DMS79 (cell line): ENCODE measurements around the gene CLEC7A.

Experiments used
- DNase-seq: peaks from one replicate; lab custom pipeline; 2025; lab: John Stamatoyannopoulos, UW

The CLEC7A gene

GRCh38 chr12:10094646-10095395 is 35.2 kb downstream of the CLEC7A start:
- DNase-seq: no peak

- no peak for DNase-seq
These were observed 40.8 kb downstream of the CLEC7A start for GRCh38 chr12:10088955-10089900.

GRCh38 chr12:10088031-10088430 is 42.0 kb downstream of the CLEC7A start:
- no peak for DNase-seq

GRCh38 chr12:10086387-10086786 is 43.6 kb downstream of the CLEC7A start:
- DNase-seq: no peak

GRCh38 chr12:10084733-10085132 is 45.3 kb downstream of the CLEC7A start:
- DNase-seq: no peak

- no peak for DNase-seq
These were observed 47.7 kb downstream of the CLEC7A start for GRCh38 chr12:10082117-10082874.

GRCh38 chr12:10075451-10075850 is 54.5 kb downstream of the CLEC7A start:
- no peak for DNase-seq

GRCh38 chr12:10073261-10073660 is 56.7 kb downstream of the CLEC7A start:
- no peak for DNase-seq

GRCh38 chr12:10072131-10072530 is 57.9 kb downstream of the CLEC7A start:
- no peak for DNase-seq

- DNase-seq: no peak
These were observed 59.6 kb downstream of the CLEC7A start for GRCh38 chr12:10070380-10070779.

GRCh38 chr12:10069976-10070375 is 60.0 kb downstream of the CLEC7A start:
- DNase-seq: no peak

GRCh38 chr12:10069099-10069498 is 60.9 kb downstream of the CLEC7A start:
- no peak for DNase-seq

- no peak for DNase-seq
These were observed 61.4 kb downstream of the CLEC7A start for GRCh38 chr12:10068644-10069043.

GRCh38 chr12:10067942-10068341 is 62.1 kb downstream of the CLEC7A start:
- DNase-seq: no peak

GRCh38 chr12:10067264-10067663 is 62.7 kb downstream of the CLEC7A start:
- DNase-seq: no peak
